ENCODE measurements around the gene COPB1. TPM values are rescaled to one million over a fixed set of nuclear protein-coding genes. Genes with fewer than 3 reads are reported as not detected.

COPB1 gene
- polyA plus RNA-seq, 12 donors = 64.2 to 125 (median 96.2) TPM; not detected in 1

GRCh38 chr11:14519597-14519916 is 19.9 kb upstream of the COPB1 start:
- no peak for DNase-seq

GRCh38 chr11:14518820-14519219 is 19.2 kb upstream of the COPB1 start:
- DNase-seq = no peak

GRCh38 chr11:14513800-14514199 is 14.2 kb upstream of the COPB1 start:
- DNase-seq = no peak

- no peak for DNase-seq
Observed at GRCh38 chr11:14506532-14506931, 6.9 kb upstream of the COPB1 start.

DNA sequence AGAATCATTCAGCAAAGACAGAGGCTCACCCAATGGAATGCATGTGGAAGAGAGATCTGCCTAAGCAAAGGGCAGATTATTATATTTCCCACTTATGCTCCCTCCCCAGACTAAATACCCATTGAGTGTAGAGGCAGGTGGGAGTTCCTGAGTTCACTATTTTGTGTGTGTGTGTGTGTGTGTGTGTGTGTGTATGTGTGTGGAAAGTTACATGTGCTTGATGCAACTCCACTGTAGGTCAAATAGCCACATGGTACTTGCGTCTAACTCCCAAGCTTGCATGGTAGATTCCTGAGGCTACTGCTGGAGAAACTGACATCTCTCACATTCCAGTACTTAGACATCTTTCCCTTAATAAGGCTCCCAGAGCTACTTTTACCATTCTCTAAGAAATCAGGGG is 3.4 kb upstream of the COPB1 start:
- DNase-seq = no peak

DNA sequence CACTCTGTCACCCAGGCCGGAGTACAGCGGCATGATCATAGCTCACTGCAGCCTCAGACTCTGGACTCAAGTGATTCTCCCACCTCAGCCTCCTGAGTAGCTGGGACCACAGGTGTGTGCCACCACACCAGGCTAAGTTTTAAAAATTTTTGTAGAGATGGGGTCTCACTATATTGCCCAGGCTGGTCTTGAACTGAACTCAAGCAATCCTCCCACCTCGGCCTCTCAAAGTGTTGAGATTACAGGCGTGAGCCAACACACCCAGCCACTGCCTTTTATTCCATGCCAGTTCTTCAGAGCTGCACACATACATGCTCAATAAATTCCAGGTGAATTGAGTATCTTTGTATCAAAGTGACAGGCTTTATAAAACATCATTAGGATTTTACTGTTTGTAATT is 2.4 kb upstream of the COPB1 start:
- DNase-seq = no peak

- DNase-seq = peak; percentile 53
Observed at GRCh38 chr11:14500181-14500651, 605 bp upstream of the COPB1 start.

- DNase-seq = peak; percentile 58
Observed at GRCh38 chr11:14499178-14499559, 442 bp downstream of the COPB1 start.

DNA sequence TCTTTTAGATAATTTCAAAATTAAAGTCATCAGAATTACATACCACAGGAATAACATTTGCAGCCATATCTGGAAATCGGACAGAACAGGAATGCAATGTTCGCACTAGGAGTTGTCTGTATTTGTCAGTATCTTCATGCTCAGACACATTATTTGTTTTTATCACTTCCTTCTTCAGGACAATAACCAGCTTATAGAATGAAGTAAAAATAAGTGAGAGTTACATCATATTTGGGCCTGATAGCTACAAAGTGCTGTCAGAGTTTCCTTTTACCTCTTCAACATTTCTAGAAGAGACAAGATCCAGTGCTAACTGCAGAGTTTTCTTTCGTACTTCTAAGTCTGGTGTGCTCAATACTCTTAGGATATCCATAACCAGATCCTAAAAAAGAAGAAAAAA is 18.9 kb downstream of the COPB1 start:
- no peak for DNase-seq

DNA sequence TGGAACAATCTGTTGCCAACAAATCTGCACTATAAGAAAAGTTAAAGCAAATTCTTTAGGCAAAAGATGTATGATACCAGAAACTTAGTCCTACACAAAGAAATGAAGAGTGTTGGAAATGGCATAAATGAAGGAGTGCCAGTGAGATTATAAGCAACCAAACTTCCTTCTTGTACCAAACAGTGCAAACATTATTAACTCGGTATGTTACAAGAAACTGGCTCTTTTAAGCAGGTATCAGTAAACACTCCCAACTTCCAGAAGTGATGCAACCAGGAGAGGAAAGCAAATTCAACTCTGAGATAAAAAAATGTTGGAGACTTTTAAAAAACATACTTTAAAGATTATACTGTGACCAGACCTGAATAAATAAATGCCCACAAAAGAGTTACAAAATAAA is 28.5 kb downstream of the COPB1 start:
- DNase-seq = no peak

GRCh38 chr11:14463623-14464022 is 36.0 kb downstream of the COPB1 start:
- no peak for DNase-seq

GRCh38 chr11:14460147-14460546 is 39.5 kb downstream of the COPB1 start:
- DNase-seq = no peak

GRCh38 chr11:14458377-14458776 is 41.2 kb downstream of the COPB1 start:
- no peak for DNase-seq

DNA sequence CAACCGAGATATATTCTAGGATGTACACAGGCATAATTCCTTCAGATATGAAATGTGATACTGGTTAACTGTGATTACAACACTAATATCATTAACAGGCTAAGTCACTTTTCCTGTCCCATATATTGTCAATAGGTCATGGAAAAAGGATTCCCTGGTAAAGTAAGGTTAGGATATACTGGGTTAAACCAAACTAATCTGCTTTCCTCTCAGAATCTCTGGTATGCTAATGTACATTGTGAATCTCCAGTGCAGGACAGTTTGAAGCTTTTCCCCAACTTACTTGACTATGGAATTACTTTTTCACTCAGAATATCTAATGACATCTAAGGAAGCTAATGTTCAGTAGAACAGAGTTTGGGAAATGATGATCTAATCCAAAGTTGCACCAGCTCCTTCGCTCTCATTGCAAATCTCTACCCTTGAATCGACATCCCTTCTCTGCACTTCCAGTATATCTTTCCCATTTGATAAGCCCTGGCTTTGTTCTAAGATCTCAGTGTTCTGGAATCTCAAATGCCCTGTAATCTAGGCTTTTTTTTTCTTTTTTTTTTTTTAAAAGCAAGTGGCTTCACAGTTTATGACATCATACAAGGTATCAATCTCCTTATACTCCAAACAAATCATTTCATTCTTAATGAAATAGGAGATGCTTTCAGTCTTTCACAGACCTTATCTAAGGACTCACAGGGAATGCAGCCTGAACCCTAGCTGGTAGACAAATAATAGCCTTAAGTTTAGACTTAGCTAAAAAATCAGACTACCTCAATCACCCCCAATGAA is 43.8 kb downstream of the COPB1 start:
- no peak for DNase-seq

DNA sequence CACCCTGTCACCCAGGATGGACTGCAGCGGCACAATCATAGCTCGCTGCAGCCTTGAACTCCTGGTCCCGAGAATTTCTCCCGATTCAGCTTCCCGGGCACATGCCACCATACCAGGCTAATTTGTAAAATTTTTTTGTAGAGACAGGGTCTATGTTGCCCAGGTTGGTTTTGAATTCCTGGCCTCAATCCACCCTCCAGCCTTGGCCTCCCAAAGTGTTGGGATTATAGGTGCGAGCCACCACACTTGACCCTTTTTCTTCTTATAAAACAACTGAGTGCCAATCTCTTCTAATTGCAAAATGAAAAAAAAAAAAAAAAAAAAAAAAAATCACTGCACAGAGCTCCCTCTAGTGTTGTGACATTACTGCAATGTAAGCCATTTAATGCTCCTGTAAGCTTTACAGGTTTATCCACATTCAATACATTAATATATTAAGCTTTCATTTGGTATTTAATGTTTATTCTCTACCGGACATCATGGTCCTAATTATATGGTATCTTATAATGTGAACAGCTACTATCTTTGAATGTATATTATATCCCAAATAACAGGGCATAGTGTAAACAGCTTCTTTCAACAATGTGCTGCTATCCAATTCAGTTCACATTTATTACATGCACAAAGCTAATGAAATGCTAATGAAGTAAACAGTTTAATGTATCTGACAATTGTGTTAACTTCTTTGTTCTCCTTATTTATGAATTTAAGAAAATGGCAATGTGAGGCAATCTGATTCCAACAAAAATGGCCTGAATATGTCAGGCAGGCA is 44.6 kb downstream of the COPB1 start:
- DNase-seq = peak; percentile 24

DNA sequence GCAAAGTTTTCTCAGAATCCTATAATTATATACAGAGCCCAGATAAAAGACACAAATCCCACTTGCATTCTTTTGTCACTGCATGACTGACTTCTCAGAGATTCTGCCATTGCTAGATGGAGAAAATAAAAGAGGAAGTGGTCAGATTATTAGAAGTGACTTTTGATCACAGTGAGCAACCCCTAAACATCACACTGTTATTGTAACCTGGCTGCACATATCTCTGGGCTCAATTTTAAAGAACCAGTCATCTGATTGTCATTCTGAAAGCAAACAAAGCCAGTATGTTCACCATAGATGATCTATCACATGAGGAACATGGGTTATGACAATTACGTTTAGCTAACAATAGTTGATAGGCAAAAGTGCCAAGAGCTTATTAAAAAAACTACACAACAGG is 47.8 kb downstream of the COPB1 start:
- no peak for DNase-seq

- no peak for DNase-seq
Observed at GRCh38 chr11:14449302-14449714, 50.3 kb downstream of the COPB1 start.

DNA sequence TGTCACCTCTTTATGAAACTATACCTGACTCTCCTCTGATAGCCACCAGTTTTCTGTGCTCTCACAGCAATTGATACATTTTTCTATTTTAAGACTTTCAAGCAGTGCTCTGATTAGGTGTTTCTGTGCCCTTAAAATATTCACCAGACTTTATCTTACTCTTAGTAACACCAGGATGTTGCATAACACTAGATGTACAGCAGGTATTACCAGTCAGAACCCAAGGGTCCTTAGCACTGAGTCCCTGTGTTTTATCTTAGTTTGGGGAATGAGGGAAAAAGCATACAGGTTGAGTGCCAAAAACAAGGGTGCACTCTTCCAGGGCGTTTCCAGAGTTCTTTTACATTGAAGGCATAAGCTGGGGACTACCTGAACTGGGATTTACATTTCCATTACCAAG is 51.4 kb downstream of the COPB1 start:
- DNase-seq = no peak

- no peak for DNase-seq
Observed at GRCh38 chr11:14446701-14447169, 52.9 kb downstream of the COPB1 start.

GRCh38 chr11:14445542-14446530 is 53.8 kb downstream of the COPB1 start:
- no peak for DNase-seq

DNA sequence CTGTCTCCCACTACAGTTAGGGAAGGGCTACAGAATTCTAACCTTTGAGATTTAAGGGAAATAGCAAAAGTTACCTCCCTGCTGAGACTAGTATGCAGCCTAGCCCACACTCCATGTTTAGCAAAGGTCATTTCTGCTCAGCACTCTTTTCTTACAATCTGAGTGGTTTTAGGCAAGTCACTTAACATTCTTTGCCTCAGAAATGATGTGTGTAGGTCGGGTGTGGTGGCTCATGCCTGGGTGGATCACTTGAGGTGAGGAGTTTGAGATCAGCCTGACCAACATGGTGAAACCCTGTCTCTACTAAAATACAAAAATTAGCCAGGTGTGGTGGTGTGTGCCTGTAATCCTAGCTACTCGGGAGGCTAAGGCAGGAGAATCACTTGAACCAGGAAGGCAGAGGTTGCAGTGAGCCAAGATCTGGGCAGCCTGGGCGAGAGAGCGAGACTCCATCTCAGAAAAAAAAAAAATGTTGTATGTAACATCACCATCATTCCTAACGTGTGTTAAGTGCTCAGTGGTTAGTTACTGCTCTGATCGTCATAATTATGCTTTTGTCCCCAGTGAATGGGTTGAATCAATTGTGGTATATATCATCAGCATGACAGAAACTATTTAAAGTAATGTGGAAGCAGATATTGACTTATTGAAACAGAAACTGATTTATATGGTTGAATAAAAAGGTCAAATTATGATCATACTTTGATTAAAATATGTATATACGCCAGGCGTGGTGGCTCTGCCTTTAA is 55.0 kb downstream of the COPB1 start:
- no peak for DNase-seq

Measured in muscle of arm (tissue), 12 donors.